HG02798 (cell line): ENCODE measurements around the gene CEP290.
"Not testable (repeated sequence)": the region's sequence is repeated elsewhere in the genome, so short reads cannot be mapped to it uniquely, and the experiment has no call there.

ENCODE experiments used
- ATAC-seq: cut with Tn5 transposase; IDR thresholded peaks from one replicate; pipeline ENCODE4 v1.9.1; 2021; ENCODE audit warnings: mild to moderate bottlenecking; ENCODE audit not compliant: unreplicated experiment, poor library complexity

The CEP290 gene

GRCh38 chr12:88057994-88058718, 83.7 kb downstream of the CEP290 start:
- ATAC-seq = no peak

GRCh38 chr12:88056571-88056970, 85.3 kb downstream of the CEP290 start:
- ATAC-seq = no peak

- ATAC-seq = peak; percentile 64
Observed at GRCh38 chr12:88052686-88053085, 89.2 kb downstream of the CEP290 start.

GRCh38 chr12:88044035-88044434, 97.9 kb downstream of the CEP290 start:
- no peak for ATAC-seq

- no peak for ATAC-seq
Observed at GRCh38 chr12:88037770-88038169, 104.1 kb downstream of the CEP290 start.

- no peak for ATAC-seq
Observed at GRCh38 chr12:88036353-88036965, 105.4 kb downstream of the CEP290 start.

GRCh38 chr12:88035907-88036289, 106.0 kb downstream of the CEP290 start:
- ATAC-seq = peak; percentile 11

GRCh38 chr12:88035271-88035906, 106.5 kb downstream of the CEP290 start:
- ATAC-seq = peak; percentile 100

GRCh38 chr12:88031161-88031560, 110.7 kb downstream of the CEP290 start:
- ATAC-seq = not testable (repeated sequence)

GRCh38 chr12:88029093-88029665, 112.7 kb downstream of the CEP290 start, which contains the start of gene C12orf50:
TSS of gene C12orf50 (minus strand) at chr12:88029401. CDS start at chr12:88026962, 2,439 bp downstream.
- ATAC-seq = no peak

- no peak for ATAC-seq
Observed at GRCh38 chr12:88026196-88026595, 115.7 kb downstream of the CEP290 start.

- no peak for ATAC-seq
Observed at GRCh38 chr12:88017964-88018363, 123.9 kb downstream of the CEP290 start.

GRCh38 chr12:88015825-88016224, 126.1 kb downstream of the CEP290 start:
- ATAC-seq = no peak

- ATAC-seq = no peak
Observed at GRCh38 chr12:88011755-88012154, 130.1 kb downstream of the CEP290 start.

- no peak for ATAC-seq
Observed at GRCh38 chr12:88006351-88006750, 135.5 kb downstream of the CEP290 start.

GRCh38 chr12:88001327-88001726, 140.6 kb downstream of the CEP290 start:
- no peak for ATAC-seq
